EL (cell line): ENCODE measurements around the gene ZNF683.
"Not testable (repeated sequence)": the region's sequence is repeated elsewhere in the genome, so short reads cannot be mapped to it uniquely, and the experiment has no call there.

Source experiments
- DNase-seq: peaks from one replicate; pipeline ENCODE4 v3.0.0-alpha.2; 2016

The ZNF683 gene

DNA sequence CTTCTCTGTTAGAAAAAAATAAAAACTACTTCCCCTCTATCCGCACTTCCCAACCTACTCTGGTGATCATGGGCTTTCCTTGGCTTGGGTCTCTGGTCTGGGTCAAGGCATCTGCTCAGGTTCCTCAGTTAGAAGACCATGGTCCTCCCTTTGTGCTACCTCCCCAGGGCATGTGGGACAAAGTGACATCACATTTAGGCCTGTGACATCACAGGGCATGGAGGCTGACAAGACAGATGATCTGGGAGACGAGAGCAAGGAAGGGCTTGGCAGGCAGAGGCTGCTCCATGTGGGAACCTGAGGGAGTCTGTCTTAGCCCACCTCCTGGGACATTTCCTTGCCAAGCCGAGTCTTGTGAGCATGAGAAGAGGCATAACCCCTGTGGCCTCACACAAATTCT lies at the start of gene ZNF683:
Gene ZNF683, minus strand, starts transcription at position 140 of the 400 bp plus-strand sequence. CDS start 4,179 bp downstream, outside the sequence.
- not testable (repeated sequence) for DNase-seq

- DNase-seq = no peak
These were observed 46.9 kb upstream of the ZNF683 start for GRCh38 chr1:26419494-26419893.

DNA sequence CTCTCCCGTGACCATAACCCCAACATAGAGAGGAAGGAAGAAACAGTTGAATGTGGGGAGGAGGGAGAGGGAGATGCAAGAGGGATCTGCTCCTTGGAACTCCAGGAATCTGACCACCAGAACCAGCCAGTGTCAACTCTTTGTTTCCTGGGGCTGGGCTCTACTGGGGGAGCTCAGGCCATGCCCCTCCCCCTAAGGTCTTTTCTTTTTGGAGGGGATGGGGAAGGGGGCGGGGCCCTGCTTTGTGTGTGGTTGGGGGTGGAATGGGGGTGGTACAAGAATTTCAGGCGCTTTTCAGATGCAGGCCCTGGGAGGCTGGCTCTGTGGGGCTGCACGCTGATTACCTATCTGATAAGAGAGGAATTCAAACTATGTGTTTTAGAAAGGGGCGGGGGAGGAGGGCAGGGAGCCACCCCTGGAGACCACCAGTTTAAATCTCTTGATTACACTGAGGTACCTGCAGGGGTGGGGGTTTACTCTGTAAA lies 46.4 kb upstream of the ZNF683 start:
- DNase-seq = no peak

- DNase-seq = peak; percentile 66
These were observed 44.7 kb upstream of the ZNF683 start for GRCh38 chr1:26417111-26417759.

DNA sequence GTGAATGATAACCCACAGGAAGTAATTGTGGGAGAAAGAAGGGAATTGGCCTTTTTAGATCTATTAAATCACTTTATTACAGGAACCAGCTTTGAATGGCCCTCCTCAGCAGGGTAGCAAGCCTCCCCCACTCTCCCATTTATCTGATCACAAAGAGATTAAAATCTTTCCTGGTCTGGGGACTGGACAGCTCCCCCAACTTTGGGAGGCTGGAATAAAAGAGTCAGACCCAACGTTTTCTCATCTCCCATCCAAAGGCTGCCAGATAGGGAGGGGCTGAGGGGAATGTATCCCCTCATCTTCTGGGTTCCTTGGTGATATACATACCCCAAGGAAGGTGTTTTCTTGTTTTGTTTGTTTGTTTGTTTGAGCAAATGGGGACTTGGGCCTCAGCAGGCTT lies 40.5 kb upstream of the ZNF683 start:
- DNase-seq = no peak

- DNase-seq = no peak
These were observed 39.8 kb upstream of the ZNF683 start for GRCh38 chr1:26412180-26412840.

DNA sequence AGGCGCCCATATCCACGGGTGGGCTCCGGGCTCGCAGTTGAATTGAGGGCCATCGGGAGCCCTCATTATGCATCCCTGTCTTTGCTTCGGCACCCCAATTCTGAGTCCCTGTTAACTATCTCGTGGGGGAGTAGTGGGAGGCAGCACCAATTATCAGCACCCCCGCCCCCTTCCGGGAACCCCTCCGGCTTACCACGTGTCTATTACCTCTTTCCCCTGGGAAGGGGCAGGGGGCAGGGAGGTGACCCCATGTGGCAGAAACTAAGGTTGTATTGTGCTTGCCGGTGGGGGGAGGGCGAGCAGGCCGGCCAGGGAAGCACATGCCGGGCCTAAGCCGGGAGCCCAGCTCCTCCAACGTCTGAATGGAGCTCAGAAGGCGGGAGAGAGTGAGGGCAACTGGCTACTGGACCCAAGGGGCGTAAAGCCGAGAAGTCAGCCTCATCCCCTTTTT lies 39.1 kb upstream of the ZNF683 start:
- no peak for DNase-seq

- DNase-seq = no peak
These were observed 38.4 kb upstream of the ZNF683 start, which contains the start of gene LIN28A for GRCh38 chr1:26410706-26411623. LIN28A (plus strand) TSS chr1:26410817; CDS start chr1:26410892, 75 bp downstream.

- DNase-seq = peak; percentile 48
These were observed 36.7 kb upstream of the ZNF683 start for GRCh38 chr1:26409191-26409807.

DNA sequence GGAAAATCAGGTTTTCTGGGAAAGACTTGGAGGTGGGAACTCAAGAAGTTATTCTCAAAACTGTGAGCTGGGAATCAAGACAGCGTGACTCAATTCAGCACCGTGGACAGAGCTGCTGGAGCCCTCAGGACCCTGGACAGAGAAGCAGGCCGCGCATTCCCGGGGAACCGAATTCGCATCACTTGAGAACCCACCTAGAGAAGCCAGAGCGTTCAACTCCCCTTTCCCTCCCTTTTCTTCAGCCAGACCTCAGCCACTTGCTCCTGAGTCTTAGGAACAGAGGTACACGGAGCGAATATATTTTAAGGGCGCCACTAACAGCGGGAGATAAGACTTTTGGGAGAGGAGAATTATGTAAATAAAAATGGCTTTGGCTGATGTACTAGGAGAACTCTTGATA lies 36.1 kb upstream of the ZNF683 start:
- peak; percentile 73 for DNase-seq

DNA sequence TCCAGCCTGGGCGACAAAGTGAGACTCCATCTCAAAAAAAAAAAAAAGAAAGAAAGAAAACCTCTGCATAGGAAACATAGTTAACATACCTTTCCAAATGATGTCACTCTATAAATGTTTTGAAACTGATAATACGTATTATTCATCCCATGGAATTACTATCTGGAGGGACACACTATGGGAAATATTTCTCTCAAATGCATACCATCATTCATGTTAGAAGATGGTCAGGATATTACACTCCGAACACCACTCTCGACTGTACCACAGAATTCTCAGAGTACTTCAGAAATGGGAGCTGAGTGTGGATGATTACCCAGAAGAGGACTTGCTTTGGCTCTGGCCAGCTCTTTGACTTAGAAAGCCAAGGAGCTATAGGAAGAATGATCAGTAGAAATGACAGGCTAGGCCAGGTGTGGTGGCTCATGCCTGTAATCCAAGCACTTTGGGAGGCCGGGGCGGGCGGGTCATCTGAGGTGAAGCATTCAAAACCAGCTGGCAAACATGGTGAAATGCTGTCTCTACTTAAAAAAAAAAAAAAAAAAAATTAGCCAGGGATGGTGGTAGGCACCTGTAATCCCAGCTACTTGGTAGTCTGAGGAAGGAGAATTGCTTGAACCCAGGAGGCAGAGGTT lies 32.8 kb upstream of the ZNF683 start:
- peak; percentile 83 for DNase-seq

DNA sequence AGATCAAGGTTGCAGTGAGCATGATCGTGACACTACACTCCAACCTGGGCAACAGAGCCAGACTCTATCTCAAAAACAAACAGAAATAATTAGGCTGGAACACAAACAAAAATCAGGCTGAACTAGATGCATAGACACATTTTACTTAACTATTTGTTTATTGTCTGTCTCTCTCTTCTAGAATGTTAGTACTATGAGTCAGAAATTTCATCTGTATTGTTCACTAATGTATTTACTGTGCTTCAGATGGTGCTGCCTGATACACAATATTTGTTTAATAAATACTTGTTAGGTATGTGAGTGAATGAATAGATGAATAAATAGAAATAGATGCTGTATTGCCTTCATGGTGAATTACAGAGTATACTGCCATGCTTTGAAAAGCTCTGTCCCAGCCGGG lies 32.1 kb upstream of the ZNF683 start:
- peak; percentile 50 for DNase-seq

- peak; percentile 48 for DNase-seq
These were observed 31.1 kb upstream of the ZNF683 start for GRCh38 chr1:26403656-26404055.

GRCh38 chr1:26401891-26402290 lies 29.3 kb upstream of the ZNF683 start:
- no peak for DNase-seq

DNA sequence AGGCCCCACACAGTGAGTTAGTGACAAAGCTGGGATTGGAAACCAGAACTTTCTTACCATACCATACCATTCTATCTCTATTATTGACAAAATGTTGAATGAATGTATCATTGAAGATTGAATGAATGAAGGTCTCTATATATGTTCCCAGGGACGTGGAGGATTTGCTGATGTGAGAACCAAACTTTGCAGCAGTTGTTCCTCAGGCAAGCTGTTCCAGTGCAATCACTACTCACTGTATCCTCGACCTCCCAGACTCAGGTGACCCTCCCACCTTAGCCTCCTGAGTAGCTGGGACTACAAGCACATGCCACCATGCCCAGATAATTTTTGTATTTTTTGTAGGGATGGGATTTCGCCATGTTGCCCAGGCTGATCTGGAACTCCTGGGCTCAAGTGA lies 26.5 kb upstream of the ZNF683 start:
- DNase-seq = no peak

DNA sequence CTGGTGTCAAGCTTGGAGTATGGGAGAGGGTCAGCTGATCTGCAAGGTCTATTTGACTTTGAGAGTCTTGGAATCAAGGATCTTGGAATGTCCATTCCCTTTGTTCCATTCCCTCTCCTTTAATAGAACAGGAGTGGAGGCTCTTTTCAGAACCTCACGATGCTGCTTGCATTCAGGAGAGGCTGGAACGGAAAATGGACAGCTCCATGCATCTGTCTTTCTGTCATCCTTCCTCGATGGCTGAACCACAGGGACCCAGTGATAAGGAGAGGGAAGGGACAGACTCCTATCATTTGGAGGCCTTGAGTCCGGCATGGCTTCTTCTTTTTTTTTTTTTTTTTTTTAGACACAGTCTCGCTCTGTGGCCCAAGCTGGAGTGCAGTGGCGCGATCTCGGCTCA lies 23.2 kb upstream of the ZNF683 start:
- no peak for DNase-seq

GRCh38 chr1:26391450-26391849 lies 18.9 kb upstream of the ZNF683 start:
- peak; percentile 71 for DNase-seq

DNA sequence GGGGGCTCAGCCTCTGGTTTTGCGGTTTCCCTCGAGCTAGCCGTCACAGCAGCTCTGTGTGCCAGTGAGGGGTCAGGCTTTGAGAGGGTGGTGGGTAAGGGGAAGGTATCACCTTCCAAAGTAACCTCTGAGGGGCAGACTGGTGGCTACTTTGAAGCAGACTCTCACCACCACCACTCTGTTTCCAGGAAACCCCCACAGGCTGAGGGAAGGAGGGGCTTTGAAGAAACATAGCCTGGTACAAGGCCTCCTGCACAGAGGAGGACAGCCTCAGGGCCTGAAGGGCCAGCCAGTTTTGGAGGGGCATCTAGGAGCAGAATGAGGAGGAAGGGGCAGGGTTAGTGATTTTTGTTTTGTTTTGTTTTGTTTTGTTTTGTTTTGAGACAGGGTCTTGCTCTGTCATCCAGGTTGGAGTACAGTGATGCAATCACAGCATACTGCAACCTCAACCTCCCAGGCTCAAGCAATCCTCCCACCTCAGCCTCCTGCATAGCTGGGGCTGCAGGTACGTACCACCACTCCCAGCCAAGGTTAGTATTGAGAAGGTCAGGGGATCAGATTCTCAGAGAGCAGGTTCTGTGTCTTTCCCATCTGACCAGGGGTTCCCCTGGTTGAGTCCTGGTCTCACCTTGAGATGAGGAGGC lies 17.2 kb upstream of the ZNF683 start:
- DNase-seq = no peak

- DNase-seq = no peak
These were observed 16.4 kb upstream of the ZNF683 start for GRCh38 chr1:26388791-26389445.

DNA sequence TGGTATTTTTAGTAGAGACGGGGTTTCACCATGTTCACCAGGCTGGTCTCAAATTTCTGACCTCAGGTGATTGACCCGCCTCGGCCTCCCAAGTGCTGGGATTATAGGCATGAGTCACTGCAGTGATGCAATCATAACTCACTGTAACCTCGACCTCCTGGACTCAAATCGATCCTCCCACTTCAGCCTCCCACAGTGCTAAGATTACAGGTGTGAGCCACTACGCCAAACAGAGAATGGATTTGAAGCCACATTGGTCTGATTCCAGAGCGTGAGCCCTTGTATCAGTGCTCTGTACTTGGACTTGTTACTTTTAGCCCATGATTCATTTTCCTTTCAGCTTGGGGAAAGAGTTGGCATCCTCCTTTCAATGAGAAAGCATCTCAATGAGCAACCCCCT lies 14.9 kb upstream of the ZNF683 start:
- DNase-seq = peak; percentile 67

GRCh38 chr1:26385063-26385462 lies 12.5 kb upstream of the ZNF683 start:
- not testable (repeated sequence) for DNase-seq
